Measurements from ENCODE around the gene MRPL48.

Gene MRPL48

DNA sequence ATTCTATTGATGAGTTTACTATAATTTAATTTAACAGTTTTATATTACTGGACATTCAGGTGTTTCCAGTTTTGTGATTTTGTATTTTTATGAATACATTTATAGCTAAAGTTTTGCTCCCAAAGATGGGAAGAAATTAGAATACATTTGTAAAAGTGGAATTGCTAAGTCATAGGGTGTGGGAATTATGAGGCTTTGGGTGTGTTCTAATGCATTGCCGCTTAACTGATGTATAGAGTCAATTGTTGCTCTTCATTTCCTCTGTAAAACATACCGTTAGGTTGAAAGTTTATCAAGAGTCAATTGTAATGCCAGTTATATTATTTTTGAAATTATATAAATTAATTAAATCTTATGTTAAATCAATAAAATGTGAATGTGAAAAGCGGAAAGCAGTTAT, 105.4 kb downstream of the MRPL48 start:
- DNase-seq (ENCODE audit: low read depth), result no peak

- no peak for DNase-seq (ENCODE audit: low read depth)
Observed at GRCh38 chr11:73894725-73895335, 107.2 kb downstream of the MRPL48 start.

DNA sequence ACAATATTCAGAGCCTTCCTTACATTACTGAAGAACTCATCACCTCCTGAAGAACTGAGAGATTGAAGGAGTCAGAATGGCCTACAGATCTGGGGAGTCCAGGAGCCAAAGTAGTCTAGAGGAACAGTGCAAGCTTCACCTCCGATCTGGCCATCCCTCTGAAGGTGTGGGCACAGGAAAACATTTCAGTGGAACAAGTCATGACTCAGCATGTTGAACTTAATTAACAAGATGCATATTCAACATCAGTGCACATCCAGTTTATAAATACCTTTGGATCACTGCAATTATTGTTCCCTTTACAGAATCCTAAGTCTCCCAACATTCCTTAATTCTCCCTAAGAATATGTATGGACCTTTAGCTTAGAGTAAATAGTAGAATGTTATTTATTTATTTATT, 114.6 kb downstream of the MRPL48 start:
- DNase-seq (ENCODE audit: low read depth), result no peak

DNA sequence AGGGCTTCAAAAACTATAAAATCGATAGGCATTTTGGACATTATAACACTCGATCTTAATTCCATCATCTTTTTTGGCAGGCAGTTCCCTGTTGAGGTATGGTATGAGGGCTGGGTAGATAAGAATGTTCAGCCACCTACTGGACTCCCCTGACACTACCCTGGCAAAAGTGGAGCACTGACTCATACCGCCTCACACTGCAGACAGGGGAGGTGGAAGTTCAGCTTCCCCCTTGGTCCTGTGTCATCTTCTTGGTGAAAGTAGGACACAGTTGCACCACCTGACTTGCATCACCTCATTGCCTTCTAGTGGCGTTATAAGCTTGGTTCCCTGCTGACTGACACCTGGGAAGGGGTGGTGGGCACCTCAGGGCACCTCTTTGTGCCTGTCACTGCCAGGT, 119.5 kb downstream of the MRPL48 start:
- no peak for DNase-seq (ENCODE audit: low read depth)

GRCh38 chr11:73912026-73912425, 124.4 kb downstream of the MRPL48 start:
- DNase-seq (ENCODE audit: low read depth), result no peak

GRCh38 chr11:73913472-73913871, 125.8 kb downstream of the MRPL48 start:
- DNase-seq (ENCODE audit: low read depth), result no peak

- DNase-seq (ENCODE audit: low read depth), result no peak
Observed at GRCh38 chr11:73914284-73914683, 126.6 kb downstream of the MRPL48 start.
